ENCODE results near the gene CD55. TPM values are rescaled to one million over a fixed set of nuclear protein-coding genes. Genes with fewer than 3 reads are reported as not detected.

The CD55 gene
- total RNA-seq, 1 experiment from 2014 or later = 17.2 TPM

GRCh38 chr1:207366022-207366421, 44.5 kb downstream of the CD55 start:
- Mint-ChIP-seq H3K27ac (no peak overlapping the region), H3K36me3 (peaks cover 8% of the 10 kb centered on the region), H3K9me3 (peaks cover 15% of the 10 kb centered on the region), H3K27me3 (ENCODE audit: low read depth) (no peaks in the 10 kb centered on the region), H3K4me3 (no peak overlapping the region), H3K4me1 (no peaks in the 10 kb centered on the region)
- ATAC-seq = no peak
- TF ChIP-seq PREB (CRISPR knock-in tag; IDR thresholded peaks at IDR 0.05; ENCODE audit: borderline replicate concordance) = no peak
- no peak for TF ChIP-seq ZNF671 (CRISPR knock-in tag; IDR thresholded peaks at IDR 0.05)
- no peak for TF ChIP-seq CBFB (CRISPR knock-in tag; IDR thresholded peaks at IDR 0.05; ENCODE audit: low read depth)
- TF ChIP-seq ZBTB21 (CRISPR knock-in tag; IDR thresholded peaks at IDR 0.05; ENCODE audit: borderline replicate concordance) = no peak
- no peak for TF ChIP-seq AFF4 (CRISPR knock-in tag; IDR thresholded peaks at IDR 0.05; ENCODE audit: borderline replicate concordance)
- no peak for TF ChIP-seq ERG (CRISPR knock-in tag; IDR thresholded peaks at IDR 0.05)
- TF ChIP-seq E2F1 (CRISPR knock-in tag; IDR thresholded peaks at IDR 0.05) = no peak
- TF ChIP-seq FOXP1 (CRISPR knock-in tag; IDR thresholded peaks at IDR 0.05; ENCODE audit: borderline replicate concordance) = no peak
- TF ChIP-seq HMGXB4 (CRISPR knock-in tag; IDR thresholded peaks at IDR 0.05) = no peak
- no peak for TF ChIP-seq ELF4 (CRISPR knock-in tag; IDR thresholded peaks at IDR 0.05; ENCODE audit: low read depth)
- TF ChIP-seq, protein P1, sequence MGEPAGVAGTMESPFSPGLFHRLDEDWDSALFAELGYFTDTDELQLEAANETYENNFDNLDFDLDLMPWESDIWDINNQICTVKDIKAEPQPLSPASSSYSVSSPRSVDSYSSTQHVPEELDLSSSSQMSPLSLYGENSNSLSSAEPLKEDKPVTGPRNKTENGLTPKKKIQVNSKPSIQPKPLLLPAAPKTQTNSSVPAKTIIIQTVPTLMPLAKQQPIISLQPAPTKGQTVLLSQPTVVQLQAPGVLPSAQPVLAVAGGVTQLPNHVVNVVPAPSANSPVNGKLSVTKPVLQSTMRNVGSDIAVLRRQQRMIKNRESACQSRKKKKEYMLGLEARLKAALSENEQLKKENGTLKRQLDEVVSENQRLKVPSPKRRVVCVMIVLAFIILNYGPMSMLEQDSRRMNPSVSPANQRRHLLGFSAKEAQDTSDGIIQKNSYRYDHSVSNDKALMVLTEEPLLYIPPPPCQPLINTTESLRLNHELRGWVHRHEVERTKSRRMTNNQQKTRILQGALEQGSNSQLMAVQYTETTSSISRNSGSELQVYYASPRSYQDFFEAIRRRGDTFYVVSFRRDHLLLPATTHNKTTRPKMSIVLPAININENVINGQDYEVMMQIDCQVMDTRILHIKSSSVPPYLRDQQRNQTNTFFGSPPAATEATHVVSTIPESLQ (CRISPR knock-in tag; IDR thresholded peaks at IDR 0.05) = no peak
- TF ChIP-seq GTF2I (CRISPR knock-in tag; conservative IDR thresholded peaks at IDR 0.05) = no peak
- TF ChIP-seq ZNF396 (CRISPR knock-in tag; IDR thresholded peaks at IDR 0.05; ENCODE audit: borderline replicate concordance) = no peak
- TF ChIP-seq, protein P2, sequence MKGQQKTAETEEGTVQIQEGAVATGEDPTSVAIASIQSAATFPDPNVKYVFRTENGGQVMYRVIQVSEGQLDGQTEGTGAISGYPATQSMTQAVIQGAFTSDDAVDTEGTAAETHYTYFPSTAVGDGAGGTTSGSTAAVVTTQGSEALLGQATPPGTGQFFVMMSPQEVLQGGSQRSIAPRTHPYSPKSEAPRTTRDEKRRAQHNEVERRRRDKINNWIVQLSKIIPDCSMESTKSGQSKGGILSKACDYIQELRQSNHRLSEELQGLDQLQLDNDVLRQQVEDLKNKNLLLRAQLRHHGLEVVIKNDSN (CRISPR knock-in tag; IDR thresholded peaks at IDR 0.05) = no peak
- no peak for TF ChIP-seq GABPB1 (CRISPR knock-in tag; IDR thresholded peaks at IDR 0.05)
- no peak for TF ChIP-seq ZNF512 (CRISPR knock-in tag; IDR thresholded peaks at IDR 0.05; ENCODE audit: borderline replicate concordance)
- TF ChIP-seq CREM (CRISPR knock-in tag; IDR thresholded peaks at IDR 0.05) = no peak
- TF ChIP-seq, protein P3, sequence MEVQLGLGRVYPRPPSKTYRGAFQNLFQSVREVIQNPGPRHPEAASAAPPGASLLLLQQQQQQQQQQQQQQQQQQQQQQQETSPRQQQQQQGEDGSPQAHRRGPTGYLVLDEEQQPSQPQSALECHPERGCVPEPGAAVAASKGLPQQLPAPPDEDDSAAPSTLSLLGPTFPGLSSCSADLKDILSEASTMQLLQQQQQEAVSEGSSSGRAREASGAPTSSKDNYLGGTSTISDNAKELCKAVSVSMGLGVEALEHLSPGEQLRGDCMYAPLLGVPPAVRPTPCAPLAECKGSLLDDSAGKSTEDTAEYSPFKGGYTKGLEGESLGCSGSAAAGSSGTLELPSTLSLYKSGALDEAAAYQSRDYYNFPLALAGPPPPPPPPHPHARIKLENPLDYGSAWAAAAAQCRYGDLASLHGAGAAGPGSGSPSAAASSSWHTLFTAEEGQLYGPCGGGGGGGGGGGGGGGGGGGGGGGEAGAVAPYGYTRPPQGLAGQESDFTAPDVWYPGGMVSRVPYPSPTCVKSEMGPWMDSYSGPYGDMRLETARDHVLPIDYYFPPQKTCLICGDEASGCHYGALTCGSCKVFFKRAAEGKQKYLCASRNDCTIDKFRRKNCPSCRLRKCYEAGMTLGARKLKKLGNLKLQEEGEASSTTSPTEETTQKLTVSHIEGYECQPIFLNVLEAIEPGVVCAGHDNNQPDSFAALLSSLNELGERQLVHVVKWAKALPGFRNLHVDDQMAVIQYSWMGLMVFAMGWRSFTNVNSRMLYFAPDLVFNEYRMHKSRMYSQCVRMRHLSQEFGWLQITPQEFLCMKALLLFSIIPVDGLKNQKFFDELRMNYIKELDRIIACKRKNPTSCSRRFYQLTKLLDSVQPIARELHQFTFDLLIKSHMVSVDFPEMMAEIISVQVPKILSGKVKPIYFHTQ (CRISPR knock-in tag; IDR thresholded peaks at IDR 0.05) = no peak
- TF ChIP-seq, protein P4, sequence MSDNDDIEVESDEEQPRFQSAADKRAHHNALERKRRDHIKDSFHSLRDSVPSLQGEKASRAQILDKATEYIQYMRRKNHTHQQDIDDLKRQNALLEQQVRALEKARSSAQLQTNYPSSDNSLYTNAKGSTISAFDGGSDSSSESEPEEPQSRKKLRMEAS (CRISPR knock-in tag; IDR thresholded peaks at IDR 0.05) = no peak
- TF ChIP-seq JUN (CRISPR knock-in tag; IDR thresholded peaks at IDR 0.05) = no peak
- DNase-seq (ENCODE audit: low spot score) = no peak
- CTCF ChIA-PET = no interaction called here
- POLR2A ChIA-PET = no interaction called here

All from WTC11 (cell line).